HEK293 (cell line): ENCODE measurements around the gene WFDC12.

Experiments
- CTCF ChIP-seq: fragments of 450-650 bp; formaldehyde crosslinking; IDR thresholded peaks from 2 replicates; pipeline ENCODE4 v1.5.1; 2016; ENCODE audit warnings: missing biosample characterization, missing genetic modification characterization
- MZF1 ChIP-seq: fragments of 450-650 bp; formaldehyde crosslinking; IDR thresholded peaks from 2 replicates; pipeline ENCODE4 v1.5.1; 2017; ENCODE audit warnings: missing biosample characterization, missing genetic modification characterization, borderline replicate concordance
- OSR2 ChIP-seq: fragments of 450-650 bp; formaldehyde crosslinking; IDR thresholded peaks from 2 replicates; pipeline ENCODE4 v1.5.1; 2016; ENCODE audit warnings: missing biosample characterization, missing genetic modification characterization
- REPIN1 ChIP-seq: fragments of 450-650 bp; formaldehyde crosslinking; IDR thresholded peaks from 2 replicates; pipeline ENCODE4 v1.5.1; 2017; ENCODE audit warnings: missing biosample characterization, missing genetic modification characterization, low read depth
- ZBTB49 ChIP-seq: fragments of 450-650 bp; formaldehyde crosslinking; IDR thresholded peaks from 2 replicates; pipeline ENCODE4 v1.5.1; 2016; ENCODE audit warnings: missing biosample characterization, missing genetic modification characterization, low read depth
- ZNF121 ChIP-seq: fragments of 450-650 bp; formaldehyde crosslinking; IDR thresholded peaks from 2 replicates; pipeline ENCODE4 v1.5.1; 2016; ENCODE audit warnings: missing biosample characterization, missing genetic modification characterization
- ZNF169 ChIP-seq: fragments of 450-650 bp; formaldehyde crosslinking; IDR thresholded peaks from 2 replicates; pipeline ENCODE4 v1.5.1; 2016; ENCODE audit warnings: missing biosample characterization, missing genetic modification characterization
- ZNF324 ChIP-seq: fragments of 450-650 bp; formaldehyde crosslinking; IDR thresholded peaks from 2 replicates; pipeline ENCODE4 v1.5.1; 2016; ENCODE audit warnings: missing biosample characterization, missing genetic modification characterization
- ZNF488 ChIP-seq: fragments of 450-650 bp; formaldehyde crosslinking; IDR thresholded peaks from 2 replicates; pipeline ENCODE4 v1.5.1; 2016; ENCODE audit warnings: missing biosample characterization, missing genetic modification characterization
- ZNF677 ChIP-seq: fragments of 450-650 bp; IDR thresholded peaks from 2 replicates; pipeline ENCODE4 v1.5.0; 2018; ENCODE audit warnings: missing biosample characterization, mild to moderate bottlenecking, missing genetic modification characterization, moderate library complexity
- ZSCAN16 ChIP-seq: fragments of 450-650 bp; formaldehyde crosslinking; IDR thresholded peaks from 2 replicates; pipeline ENCODE4 v1.5.1; 2016; ENCODE audit warnings: missing biosample characterization, missing genetic modification characterization

GRCh38 chr20:45095805-45096238 is 28.4 kb downstream of the WFDC12 start:
- peak; percentile 61; the same call in 1 of the 2 replicates for TF ChIP-seq CTCF (tag by site-specific recombination)
- TF ChIP-seq ZNF677 (tag by site-specific recombination): no peak
- TF ChIP-seq ZNF121 (tag by site-specific recombination): no peak
- TF ChIP-seq ZNF488 (tag by site-specific recombination): no peak
- TF ChIP-seq ZSCAN16 (tag by site-specific recombination): no peak
- TF ChIP-seq MZF1: no peak
- no peak for TF ChIP-seq ZBTB49
- no peak for TF ChIP-seq REPIN1
- TF ChIP-seq OSR2 (tag by site-specific recombination): no peak
- no peak for TF ChIP-seq ZNF324 (tag by site-specific recombination)
- TF ChIP-seq ZNF169 (tag by site-specific recombination): no peak
